Measurements from ENCODE around the gene LYRM4. TPM values are rescaled to one million over a fixed set of nuclear protein-coding genes. Genes with fewer than 3 reads are reported as not detected.

Gene LYRM4
- total RNA-seq, 1 experiment from 2014 or later: 36.1 TPM

GRCh38 chr6:5163247-5163646 is 97.5 kb downstream of the LYRM4 start:
- no peaks in the 10 kb centered on the region for H3K27me3 Mint-ChIP-seq (ENCODE audit: insufficient read depth, unreplicated experiment)
- CTCF ChIA-PET: interaction anchor here (0.7 to 0.8 kb wide), 2 partner anchors 19 to 20 kb away, joined by 3 to 4 read pairs; no protein-coding TSS in a partner anchor
- no peak overlapping the region for H3K4me3 Mint-ChIP-seq (ENCODE audit: unreplicated experiment)
- BruUV-seq (replicated peaks): no TSS peak
- intact Hi-C loops (cut with micrococcal nuclease): no loop called here
- H3K36me3 Mint-ChIP-seq (ENCODE audit: insufficient read depth, unreplicated experiment): no peaks in the 10 kb centered on the region
- no peak for TF ChIP-seq CTCF (IDR thresholded peaks at IDR 0.05; ENCODE audit: unreplicated experiment)
- H3K4me1 Mint-ChIP-seq (ENCODE audit: insufficient read depth, unreplicated experiment): peaks cover 7% of the 10 kb centered on the region
- no peak overlapping the region for H3K27ac Mint-ChIP-seq (ENCODE audit: low read depth, unreplicated experiment)
- POLR2A ChIA-PET: no interaction called here
- no peaks in the 10 kb centered on the region for H3K9me3 Mint-ChIP-seq (ENCODE audit: unreplicated experiment)
- DNase-seq (ENCODE audit: unreplicated experiment): no peak

DNA sequence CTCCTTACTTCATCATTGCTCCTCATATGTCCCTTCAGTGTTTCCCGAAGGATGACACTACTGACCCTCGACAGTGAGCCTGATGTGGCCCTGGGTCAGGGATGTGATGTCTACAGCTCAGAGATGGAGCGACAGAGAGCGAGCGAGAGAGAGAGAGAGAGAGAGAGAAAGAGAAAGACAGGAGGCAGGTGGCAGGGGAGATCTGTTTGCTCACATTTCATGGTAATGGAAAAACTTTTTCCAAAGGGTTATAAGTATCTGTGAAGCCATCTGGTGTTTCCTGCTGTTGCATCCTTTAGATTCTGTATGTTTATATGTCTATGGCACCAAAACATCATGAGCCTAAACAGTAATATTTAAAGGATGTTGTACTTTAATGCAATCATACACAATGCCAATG is 98.4 kb downstream of the LYRM4 start:
- peaks cover 2% of the 10 kb centered on the region for H3K4me1 Mint-ChIP-seq (ENCODE audit: insufficient read depth, unreplicated experiment)
- DNase-seq (ENCODE audit: unreplicated experiment): no peak
- no peaks in the 10 kb centered on the region for H3K36me3 Mint-ChIP-seq (ENCODE audit: insufficient read depth, unreplicated experiment)
- BruUV-seq (replicated peaks): no TSS peak
- no peak overlapping the region for H3K27ac Mint-ChIP-seq (ENCODE audit: low read depth, unreplicated experiment)
- H3K27me3 Mint-ChIP-seq (ENCODE audit: insufficient read depth, unreplicated experiment): no peaks in the 10 kb centered on the region
- CTCF ChIA-PET: interaction anchor here (1.1 kb wide), 1 partner anchor 141 kb away, joined by 3 read pairs; no protein-coding TSS in a partner anchor
- POLR2A ChIA-PET: no interaction called here
- H3K9me3 Mint-ChIP-seq (ENCODE audit: unreplicated experiment): no peaks in the 10 kb centered on the region
- intact Hi-C loops (cut with micrococcal nuclease): no loop called here
- TF ChIP-seq CTCF (IDR thresholded peaks at IDR 0.05; ENCODE audit: unreplicated experiment): no peak
- no peak overlapping the region for H3K4me3 Mint-ChIP-seq (ENCODE audit: unreplicated experiment)

DNA sequence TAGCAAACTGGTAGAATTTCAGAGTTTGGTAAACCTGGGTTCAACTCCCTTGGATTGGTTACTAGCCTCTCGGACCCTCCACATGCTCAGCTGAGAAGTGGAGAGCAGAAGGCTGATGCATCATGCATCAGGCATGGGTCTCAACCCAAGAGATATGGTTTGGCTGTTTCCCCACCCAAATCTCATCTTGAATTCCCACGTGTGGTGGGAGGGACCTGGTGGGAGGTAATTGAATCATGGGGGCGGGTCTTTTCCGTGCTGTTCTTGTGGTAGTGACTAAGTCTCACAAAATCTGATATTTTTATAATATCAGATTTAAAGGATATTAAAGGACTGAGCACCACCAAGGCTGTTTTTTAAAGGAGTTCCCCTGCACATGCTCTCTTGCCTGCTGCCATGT is 100.5 kb downstream of the LYRM4 start:
- ChIA-PET POLR2A (no interaction called here), CTCF (interaction anchor here (1.0 to 1.3 kb wide), 2 partner anchors 16 to 143 kb away, joined by 3 to 6 read pairs; no protein-coding TSS in a partner anchor)
- TF ChIP-seq CTCF (IDR thresholded peaks at IDR 0.05; ENCODE audit: unreplicated experiment): no peak

GRCh38 chr6:5159162-5159561 is 101.6 kb downstream of the LYRM4 start:
- POLR2A ChIA-PET: no interaction called here
- Mint-ChIP-seq H3K36me3 (ENCODE audit: insufficient read depth, unreplicated experiment) (no peaks in the 10 kb centered on the region), H3K27me3 (ENCODE audit: insufficient read depth, unreplicated experiment) (no peaks in the 10 kb centered on the region), H3K4me3 (ENCODE audit: unreplicated experiment) (no peak overlapping the region), H3K4me1 (ENCODE audit: insufficient read depth, unreplicated experiment) (no peaks in the 10 kb centered on the region), H3K27ac (ENCODE audit: low read depth, unreplicated experiment) (no peak overlapping the region), H3K9me3 (ENCODE audit: unreplicated experiment) (no peaks in the 10 kb centered on the region)
- no peak for TF ChIP-seq CTCF (IDR thresholded peaks at IDR 0.05; ENCODE audit: unreplicated experiment)
- CTCF ChIA-PET: interaction anchor here (1.3 kb wide), 1 partner anchor 144 kb away, joined by 6 read pairs; no protein-coding TSS in a partner anchor
- DNase-seq (ENCODE audit: unreplicated experiment): no peak
- no TSS peak for BruUV-seq (replicated peaks)
- intact Hi-C loops (cut with micrococcal nuclease): no loop called here

More for the DNA sequence above, 100.5 kb downstream of the LYRM4 start:
- no peaks in the 10 kb centered on the region for H3K4me1 Mint-ChIP-seq (ENCODE audit: insufficient read depth, unreplicated experiment)
- H3K27ac Mint-ChIP-seq (ENCODE audit: low read depth, unreplicated experiment): no peak overlapping the region
- H3K36me3 Mint-ChIP-seq (ENCODE audit: insufficient read depth, unreplicated experiment): no peaks in the 10 kb centered on the region
- intact Hi-C loops (cut with micrococcal nuclease): no loop called here
- no peaks in the 10 kb centered on the region for H3K27me3 Mint-ChIP-seq (ENCODE audit: insufficient read depth, unreplicated experiment)
- H3K9me3 Mint-ChIP-seq (ENCODE audit: unreplicated experiment): no peaks in the 10 kb centered on the region
- BruUV-seq (replicated peaks): no TSS peak
- no peak overlapping the region for H3K4me3 Mint-ChIP-seq (ENCODE audit: unreplicated experiment)
- no peak for DNase-seq (ENCODE audit: unreplicated experiment)
